ENCODE measurements around the gene PCNA.

GRCh38 chr20:5090191-5090590, 29.6 kb downstream of the PCNA start:
- TF ChIP-seq CTCF (IDR thresholded peaks at IDR 0.05; ENCODE audit: insufficient read depth, low read length, poor library complexity, severe bottlenecking) (no peak), EZH2phosphoT487 (conservative IDR thresholded peaks at IDR 0.05; ENCODE audit: low read length) (no peak)
